ENCODE data around the gene MYO9A. TPM values are rescaled to one million over a fixed set of nuclear protein-coding genes. Genes with fewer than 3 reads are reported as not detected.

MYO9A gene
- total RNA-seq, 4 donors from 2014 or later, result 71.1 to 96.8 (median 80.8) TPM

GRCh38 chr15:71801935-71802655, 315.9 kb downstream of the MYO9A start:
- no peak overlapping the region for H3K27ac ChIP-seq (replicated peaks in 1 of 4)
- DNase-seq (ENCODE audit: extremely low spot score), result no peak
- no peaks in the 10 kb centered on the region for H3K36me3 ChIP-seq
- no peaks in the 10 kb centered on the region for H3K9me3 ChIP-seq
- H3K4me1 ChIP-seq, result peaks cover 0 to 4% (median 2%) of the 10 kb centered on the region in 4 donors
- no peak overlapping the region for H3K4me3 ChIP-seq
- H3K27me3 ChIP-seq, result peaks cover 0 to 11% (median 0%) of the 10 kb centered on the region in 4 donors
- WGBS, result 95% methylated on average over 14 of the region's 24 CpGs
- intact Hi-C loops (cut with DNase I), result loop anchor here (2.0 kb wide), 1 partner anchor 59 kb away; no protein-coding TSS in a partner anchor
- no peak for TF ChIP-seq CTCF (IDR thresholded peaks at IDR 0.05)
- no peak for TF ChIP-seq EP300 (IDR thresholded peaks at IDR 0.05)
- no peak for TF ChIP-seq POLR2AphosphoS5 (IDR thresholded peaks at IDR 0.05)
- TF ChIP-seq POLR2A (IDR thresholded peaks at IDR 0.05; ENCODE audit: low read depth), result no peak

- Histone ChIP-seq H3K27ac (replicated peaks in 1 of 4) (no peak overlapping the region), H3K4me3 (no peak overlapping the region), H3K9me3 (no peaks in the 10 kb centered on the region), H3K27me3 (peaks cover 0 to 11% (median 0%) of the 10 kb centered on the region in 4 donors), H3K4me1 (peaks cover 0 to 4% (median 2%) of the 10 kb centered on the region in 4 donors), H3K36me3 (no peaks in the 10 kb centered on the region)
- WGBS, result 60% methylated on average over 17 of the region's 17 CpGs
- TF ChIP-seq POLR2A (IDR thresholded peaks at IDR 0.05; ENCODE audit: low read depth) (no peak), EP300 (IDR thresholded peaks at IDR 0.05) (no peak), CTCF (IDR thresholded peaks at IDR 0.05) (peak; percentile 85 to 87 (median 87)), POLR2AphosphoS5 (IDR thresholded peaks at IDR 0.05) (no peak)
- no peak for DNase-seq (ENCODE audit: extremely low spot score)
- intact Hi-C loops (cut with DNase I), result no loop called here
Measured at GRCh38 chr15:71800835-71801745, 316.9 kb downstream of the MYO9A start.

GRCh38 chr15:71800190-71800589, 317.8 kb downstream of the MYO9A start:
- DNase-seq (ENCODE audit: extremely low spot score), result no peak
- Histone ChIP-seq H3K4me3 (no peak overlapping the region), H3K4me1 (peaks cover 0 to 4% (median 2%) of the 10 kb centered on the region in 4 donors), H3K27ac (replicated peaks in 1 of 4) (no peak overlapping the region), H3K9me3 (no peaks in the 10 kb centered on the region), H3K27me3 (peaks cover 0 to 11% (median 0%) of the 10 kb centered on the region in 4 donors), H3K36me3 (no peaks in the 10 kb centered on the region)
- WGBS, result 81% methylated on average over 3 of the region's 3 CpGs
- intact Hi-C loops (cut with DNase I), result no loop called here
- no peak for TF ChIP-seq POLR2AphosphoS5 (IDR thresholded peaks at IDR 0.05)
- no peak for TF ChIP-seq POLR2A (IDR thresholded peaks at IDR 0.05; ENCODE audit: low read depth)
- TF ChIP-seq CTCF (IDR thresholded peaks at IDR 0.05), result no peak
- no peak for TF ChIP-seq EP300 (IDR thresholded peaks at IDR 0.05)

- Histone ChIP-seq H3K36me3 (no peaks in the 10 kb centered on the region), H3K4me1 (peaks cover 0 to 4% (median 2%) of the 10 kb centered on the region in 4 donors), H3K9me3 (no peaks in the 10 kb centered on the region), H3K4me3 (no peak overlapping the region), H3K27me3 (peaks cover 0 to 11% (median 0%) of the 10 kb centered on the region in 4 donors), H3K27ac (replicated peaks in 1 of 4) (no peak overlapping the region)
- DNase-seq (ENCODE audit: extremely low spot score), result no peak
- TF ChIP-seq POLR2A (IDR thresholded peaks at IDR 0.05; ENCODE audit: low read depth), result no peak
- TF ChIP-seq EP300 (IDR thresholded peaks at IDR 0.05), result no peak
- TF ChIP-seq POLR2AphosphoS5 (IDR thresholded peaks at IDR 0.05), result no peak
- no peak for TF ChIP-seq CTCF (IDR thresholded peaks at IDR 0.05)
- WGBS, result 78% methylated on average over 6 of the region's 6 CpGs
- intact Hi-C loops (cut with DNase I), result no loop called here
Measured at GRCh38 chr15:71798641-71799040, 319.3 kb downstream of the MYO9A start.
